ENCODE results near the gene TROAP.

DNA sequence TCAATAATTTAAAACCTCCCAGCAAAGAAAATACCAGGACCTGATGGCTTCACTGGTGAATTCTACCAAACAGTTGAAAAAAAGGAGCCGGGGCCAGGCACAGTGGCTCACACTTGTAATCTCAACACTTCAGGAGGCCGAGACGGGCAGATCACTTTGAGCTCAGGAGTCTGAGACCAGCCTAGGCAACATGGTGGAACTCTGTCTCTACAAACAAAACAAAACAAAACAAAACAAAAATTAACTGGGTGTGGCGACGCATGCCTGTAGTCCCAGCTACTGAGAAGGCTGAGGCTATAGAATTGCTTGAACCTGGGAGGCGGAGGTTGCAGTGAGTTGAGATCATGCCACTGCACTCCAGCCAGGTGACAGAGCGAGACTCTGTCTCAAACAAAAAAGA is 13.7 kb upstream of the TROAP start:
- TF ChIP-seq, protein P1, sequence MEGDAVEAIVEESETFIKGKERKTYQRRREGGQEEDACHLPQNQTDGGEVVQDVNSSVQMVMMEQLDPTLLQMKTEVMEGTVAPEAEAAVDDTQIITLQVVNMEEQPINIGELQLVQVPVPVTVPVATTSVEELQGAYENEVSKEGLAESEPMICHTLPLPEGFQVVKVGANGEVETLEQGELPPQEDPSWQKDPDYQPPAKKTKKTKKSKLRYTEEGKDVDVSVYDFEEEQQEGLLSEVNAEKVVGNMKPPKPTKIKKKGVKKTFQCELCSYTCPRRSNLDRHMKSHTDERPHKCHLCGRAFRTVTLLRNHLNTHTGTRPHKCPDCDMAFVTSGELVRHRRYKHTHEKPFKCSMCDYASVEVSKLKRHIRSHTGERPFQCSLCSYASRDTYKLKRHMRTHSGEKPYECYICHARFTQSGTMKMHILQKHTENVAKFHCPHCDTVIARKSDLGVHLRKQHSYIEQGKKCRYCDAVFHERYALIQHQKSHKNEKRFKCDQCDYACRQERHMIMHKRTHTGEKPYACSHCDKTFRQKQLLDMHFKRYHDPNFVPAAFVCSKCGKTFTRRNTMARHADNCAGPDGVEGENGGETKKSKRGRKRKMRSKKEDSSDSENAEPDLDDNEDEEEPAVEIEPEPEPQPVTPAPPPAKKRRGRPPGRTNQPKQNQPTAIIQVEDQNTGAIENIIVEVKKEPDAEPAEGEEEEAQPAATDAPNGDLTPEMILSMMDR (conservative IDR thresholded peaks at IDR 0.05; ENCODE audit: low read length) = no peak
- TF ChIP-seq EZH2phosphoT487 (IDR thresholded peaks at IDR 0.05; ENCODE audit: borderline replicate concordance) = no peak

Data from Loucy (cell line).